ENCODE measurements around the gene KPNA1.

The KPNA1 gene

GRCh38 chr3:122430371-122430770 lies 84.4 kb downstream of the KPNA1 start:
- H3K36me3 ChIP-seq (ENCODE audit: control insufficient read depth in 5 of 5, insufficient read depth in 5 of 5, low read length in 5 of 5): peaks cover 41 to 54% (median 49%) of the 10 kb centered on the region in 5 donors

DNA sequence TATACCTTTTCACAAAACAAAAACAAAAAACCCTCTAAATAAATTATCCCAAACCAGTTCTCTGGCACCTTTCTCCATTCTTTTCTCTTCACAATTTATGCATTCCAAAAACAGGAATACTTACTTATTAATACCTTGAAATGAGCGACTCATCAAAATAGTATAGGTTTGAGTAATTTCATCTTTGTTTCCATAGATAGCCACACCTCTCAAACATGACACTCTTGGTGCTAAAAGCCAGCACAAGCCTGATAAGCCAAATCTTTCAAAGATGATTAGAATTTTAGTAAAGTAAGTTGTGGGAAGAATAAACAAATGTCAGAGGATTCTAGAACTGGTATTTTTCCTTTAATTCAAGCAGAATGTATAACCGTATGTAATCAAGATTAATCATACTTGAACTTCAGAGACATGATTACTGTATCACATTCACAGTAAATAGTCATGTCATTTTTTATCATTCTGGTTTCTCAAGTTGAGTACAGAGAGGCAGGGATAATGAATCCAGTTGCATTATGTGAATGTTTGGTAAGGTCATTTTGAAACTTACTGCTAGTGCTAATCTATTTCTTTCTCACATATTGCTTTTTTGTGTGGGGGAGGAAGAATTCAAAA lies 86.8 kb downstream of the KPNA1 start:
- H3K27me3 ChIP-seq (ENCODE audit: control insufficient read depth in 5 of 5, insufficient read depth in 4 of 5, low read length in 5 of 5): no peaks in the 10 kb centered on the region
- peaks cover 29 to 47% (median 45%) of the 10 kb centered on the region in 5 donors for H3K36me3 ChIP-seq (ENCODE audit: control insufficient read depth in 5 of 5, insufficient read depth in 5 of 5, low read length in 5 of 5)
- H3K4me3 ChIP-seq (ENCODE audit: low read depth in 1 of 5, low read length in 5 of 5): no peak overlapping the region
- no peak overlapping the region for H3K9ac ChIP-seq (ENCODE audit: low read length in 5 of 5)
- no peak overlapping the region for H3K27ac ChIP-seq (ENCODE audit: low read depth, low read length)
- H3K4me1 ChIP-seq (ENCODE audit: control insufficient read depth in 5 of 5, insufficient read depth in 5 of 5, low read length in 5 of 5): peaks cover 0 to 10% (median 0%) of the 10 kb centered on the region in 5 donors
- H3K9me3 ChIP-seq (ENCODE audit: control insufficient read depth in 5 of 5, low read length in 5 of 5): no peaks in the 10 kb centered on the region

More at GRCh38 chr3:122430371-122430770, 84.4 kb downstream of the KPNA1 start:
- no peaks in the 10 kb centered on the region for H3K27me3 ChIP-seq (ENCODE audit: control insufficient read depth in 5 of 5, insufficient read depth in 4 of 5, low read length in 5 of 5)
- H3K9ac ChIP-seq (ENCODE audit: low read length in 5 of 5): no peak overlapping the region
- peak overlapping the region; percentile 56 for H3K27ac ChIP-seq (ENCODE audit: low read depth, low read length)
- no peak overlapping the region for H3K4me3 ChIP-seq (ENCODE audit: low read depth in 1 of 5, low read length in 5 of 5)
- H3K9me3 ChIP-seq (ENCODE audit: control insufficient read depth in 5 of 5, low read length in 5 of 5): no peaks in the 10 kb centered on the region
- peaks cover 0 to 10% (median 0%) of the 10 kb centered on the region in 5 donors for H3K4me1 ChIP-seq (ENCODE audit: control insufficient read depth in 5 of 5, insufficient read depth in 5 of 5, low read length in 5 of 5)

GRCh38 chr3:122421836-122422235 lies 92.9 kb downstream of the KPNA1 start:
- H3K4me1 ChIP-seq (ENCODE audit: control insufficient read depth in 5 of 5, insufficient read depth in 5 of 5, low read length in 5 of 5): peaks cover 0 to 8% (median 7%) of the 10 kb centered on the region in 5 donors
- no peaks in the 10 kb centered on the region for H3K27me3 ChIP-seq (ENCODE audit: control insufficient read depth in 5 of 5, insufficient read depth in 4 of 5, low read length in 5 of 5)
- H3K4me3 ChIP-seq (ENCODE audit: low read depth in 1 of 5, low read length in 5 of 5): no peak overlapping the region
- H3K27ac ChIP-seq (ENCODE audit: low read depth, low read length): no peak overlapping the region
- peaks cover 20 to 29% (median 23%) of the 10 kb centered on the region in 5 donors for H3K36me3 ChIP-seq (ENCODE audit: control insufficient read depth in 5 of 5, insufficient read depth in 5 of 5, low read length in 5 of 5)
- H3K9ac ChIP-seq (ENCODE audit: low read length in 5 of 5): no peak overlapping the region
- H3K9me3 ChIP-seq (ENCODE audit: control insufficient read depth in 5 of 5, low read length in 5 of 5): no peaks in the 10 kb centered on the region

DNA sequence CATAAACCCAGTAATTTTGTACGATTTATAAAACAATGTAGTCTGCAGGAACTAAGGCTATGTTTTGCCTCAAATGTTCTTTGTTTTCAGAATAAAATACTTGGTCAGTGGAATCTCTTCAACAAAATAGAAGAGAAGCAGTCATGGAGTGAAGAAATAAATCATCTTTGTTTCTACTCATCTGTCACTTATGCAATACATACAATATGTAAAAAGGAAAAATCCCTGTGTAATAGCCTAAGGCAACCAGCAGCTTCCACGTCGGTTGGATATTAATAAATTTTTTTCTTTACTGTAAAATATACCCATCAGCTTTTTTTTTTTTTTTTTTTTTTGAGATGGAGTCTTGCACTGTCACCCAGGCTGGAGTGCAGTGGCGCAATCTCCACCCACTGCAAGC lies 93.6 kb downstream of the KPNA1 start:
- no peak overlapping the region for H3K4me3 ChIP-seq (ENCODE audit: low read depth in 1 of 5, low read length in 5 of 5)
- peaks cover 0 to 14% (median 11%) of the 10 kb centered on the region in 5 donors for H3K4me1 ChIP-seq (ENCODE audit: control insufficient read depth in 5 of 5, insufficient read depth in 5 of 5, low read length in 5 of 5)
- H3K27me3 ChIP-seq (ENCODE audit: control insufficient read depth in 5 of 5, insufficient read depth in 4 of 5, low read length in 5 of 5): no peaks in the 10 kb centered on the region
- H3K9me3 ChIP-seq (ENCODE audit: control insufficient read depth in 5 of 5, low read length in 5 of 5): no peaks in the 10 kb centered on the region
- no peak overlapping the region for H3K27ac ChIP-seq (ENCODE audit: low read depth, low read length)
- H3K36me3 ChIP-seq (ENCODE audit: control insufficient read depth in 5 of 5, insufficient read depth in 5 of 5, low read length in 5 of 5): peaks cover 12 to 22% (median 16%) of the 10 kb centered on the region in 5 donors
- H3K9ac ChIP-seq (ENCODE audit: low read length in 5 of 5): no peak overlapping the region

DNA sequence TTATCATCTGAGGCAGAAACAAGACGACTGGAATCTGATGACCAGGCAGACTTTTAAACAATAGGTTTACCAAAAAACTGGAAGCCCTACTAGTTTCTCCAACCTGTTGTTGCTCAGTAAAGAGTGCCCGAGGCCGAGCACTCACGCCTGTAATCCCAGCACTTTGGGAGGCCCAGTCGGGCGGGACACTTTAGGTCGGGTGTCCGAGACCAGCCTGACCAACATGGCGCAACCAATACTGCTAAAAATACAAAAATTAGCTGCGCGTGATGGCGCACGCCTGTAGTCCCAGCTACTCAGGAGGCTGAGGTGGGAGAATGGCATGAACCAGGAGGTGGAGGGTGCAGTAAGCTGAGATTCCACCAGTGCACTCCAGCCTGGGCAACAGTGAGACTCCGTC lies 97.8 kb downstream of the KPNA1 start:
- Histone ChIP-seq H3K9ac (ENCODE audit: low read length in 5 of 5) (peak overlapping the region; percentile 81 to 97 (median 93)), H3K27ac (ENCODE audit: low read depth, low read length) (peak overlapping the region; percentile 92), H3K4me1 (ENCODE audit: control insufficient read depth in 5 of 5, insufficient read depth in 5 of 5, low read length in 5 of 5) (peaks cover 0 to 33% (median 28%) of the 10 kb centered on the region in 5 donors), H3K36me3 (ENCODE audit: control insufficient read depth in 5 of 5, insufficient read depth in 5 of 5, low read length in 5 of 5) (peaks cover 1 to 5% (median 4%) of the 10 kb centered on the region in 5 donors), H3K9me3 (ENCODE audit: control insufficient read depth in 5 of 5, low read length in 5 of 5) (no peaks in the 10 kb centered on the region), H3K27me3 (ENCODE audit: control insufficient read depth in 5 of 5, insufficient read depth in 4 of 5, low read length in 5 of 5) (no peaks in the 10 kb centered on the region), H3K4me3 (ENCODE audit: low read depth in 1 of 5, low read length in 5 of 5) (peak overlapping the region; percentile 87 to 100 (median 95))

DNA sequence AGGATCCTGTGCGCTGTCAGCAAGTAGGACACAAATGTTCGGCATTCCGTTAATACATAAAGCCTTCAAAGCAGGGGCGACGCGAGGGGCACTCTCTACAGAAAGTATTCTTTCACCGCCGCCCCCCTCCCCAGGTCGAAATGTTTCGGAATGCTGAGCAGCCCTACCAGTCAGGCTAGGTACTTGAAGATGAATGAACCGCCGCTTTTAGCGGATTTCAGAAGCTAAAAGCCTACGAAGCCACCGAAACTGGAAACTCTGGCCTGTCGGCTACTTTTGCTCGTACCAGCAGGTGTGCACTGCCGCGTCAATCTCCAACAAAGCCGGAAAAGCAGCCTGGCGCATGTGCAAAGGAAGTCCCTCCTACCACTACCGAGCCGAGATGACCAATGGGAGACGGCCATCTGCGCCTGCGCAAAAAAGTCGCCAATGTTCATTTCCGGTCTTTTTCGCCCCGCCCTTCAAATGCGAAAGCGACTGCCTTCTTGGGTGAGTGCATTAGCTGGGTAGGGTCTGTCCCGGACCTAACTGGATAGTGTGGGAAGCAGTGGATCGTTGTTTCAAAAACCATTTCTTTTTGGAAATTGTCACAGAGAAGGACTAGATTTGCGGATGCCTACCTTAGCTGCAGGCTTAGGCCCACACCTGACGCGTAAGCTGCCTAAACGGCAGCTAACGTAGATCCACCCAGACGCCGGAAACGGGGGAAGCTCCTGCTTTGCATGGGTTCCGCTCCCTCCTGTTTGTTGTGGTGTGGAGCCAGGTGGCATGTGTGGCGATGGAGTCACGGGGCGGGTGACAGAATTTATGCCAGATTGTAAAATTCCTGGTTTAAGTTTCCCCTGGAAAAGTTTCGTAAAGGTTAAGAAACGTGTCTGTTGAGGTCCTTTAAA lies 98.7 kb downstream of the KPNA1 start, which contains the start of gene WDR5B:
Gene WDR5B (minus strand): TSS at position 301 of the 893 bp plus-strand sequence. CDS start 534 bp downstream, outside the sequence.
- Histone ChIP-seq H3K4me1 (ENCODE audit: control insufficient read depth in 5 of 5, insufficient read depth in 5 of 5, low read length in 5 of 5) (peaks cover 0 to 33% (median 28%) of the 10 kb centered on the region in 5 donors), H3K9ac (ENCODE audit: low read length in 5 of 5) (peak within 1 kb of the TSS; percentile 81 to 97 (median 93)), H3K27ac (ENCODE audit: low read depth, low read length) (peak within 1 kb of the TSS; percentile 92), H3K9me3 (ENCODE audit: control insufficient read depth in 5 of 5, low read length in 5 of 5) (no peaks in the 10 kb centered on the region), H3K36me3 (ENCODE audit: control insufficient read depth in 5 of 5, insufficient read depth in 5 of 5, low read length in 5 of 5) (peaks cover 0 to 5% (median 3%) of the 10 kb centered on the region in 5 donors), H3K27me3 (ENCODE audit: control insufficient read depth in 5 of 5, insufficient read depth in 4 of 5, low read length in 5 of 5) (no peaks in the 10 kb centered on the region), H3K4me3 (ENCODE audit: low read depth in 1 of 5, low read length in 5 of 5) (peak within 1 kb of the TSS; percentile 87 to 100 (median 95))

- Histone ChIP-seq H3K36me3 (ENCODE audit: control insufficient read depth in 5 of 5, insufficient read depth in 5 of 5, low read length in 5 of 5) (peaks cover 0 to 8% (median 7%) of the 10 kb centered on the region in 5 donors), H3K4me3 (ENCODE audit: low read depth in 1 of 5, low read length in 5 of 5) (peak overlapping the region; percentile 87 to 100 (median 95)), H3K27ac (ENCODE audit: low read depth, low read length) (peak overlapping the region; percentile 92), H3K4me1 (ENCODE audit: control insufficient read depth in 5 of 5, insufficient read depth in 5 of 5, low read length in 5 of 5) (peaks cover 0 to 33% (median 28%) of the 10 kb centered on the region in 5 donors), H3K27me3 (ENCODE audit: control insufficient read depth in 5 of 5, insufficient read depth in 4 of 5, low read length in 5 of 5) (no peaks in the 10 kb centered on the region), H3K9ac (ENCODE audit: low read length in 5 of 5) (peak overlapping the region; percentile 81 to 97 (median 93)), H3K9me3 (ENCODE audit: control insufficient read depth in 5 of 5, low read length in 5 of 5) (no peaks in the 10 kb centered on the region)
These were observed 99.5 kb downstream of the KPNA1 start for GRCh38 chr3:122415104-122415744.

DNA sequence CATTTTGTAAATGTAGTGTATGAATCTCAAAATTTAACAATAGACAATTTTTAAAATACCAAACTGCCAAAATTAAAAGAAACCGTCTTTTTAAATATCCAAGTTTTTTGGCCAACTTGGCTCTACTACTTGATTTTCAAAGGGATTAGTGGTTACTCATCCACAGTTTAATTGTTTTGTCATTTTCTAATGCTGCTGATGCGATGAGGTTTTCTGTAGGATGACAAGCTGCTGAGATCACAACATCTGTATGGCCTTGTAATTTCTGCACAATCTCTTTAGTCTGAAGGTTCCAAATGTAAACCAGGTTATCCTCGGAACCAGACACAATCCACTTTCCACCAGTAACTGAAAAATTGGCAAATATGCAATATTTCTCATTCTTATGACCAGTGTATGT lies 100.3 kb downstream of the KPNA1 start:
- H3K4me3 ChIP-seq (ENCODE audit: low read depth in 1 of 5, low read length in 5 of 5): no peak overlapping the region
- no peak overlapping the region for H3K27ac ChIP-seq (ENCODE audit: low read depth, low read length)
- H3K4me1 ChIP-seq (ENCODE audit: control insufficient read depth in 5 of 5, insufficient read depth in 5 of 5, low read length in 5 of 5): peaks cover 0 to 33% (median 28%) of the 10 kb centered on the region in 5 donors
- H3K9me3 ChIP-seq (ENCODE audit: control insufficient read depth in 5 of 5, low read length in 5 of 5): no peaks in the 10 kb centered on the region
- peaks cover 0 to 16% (median 13%) of the 10 kb centered on the region in 5 donors for H3K36me3 ChIP-seq (ENCODE audit: control insufficient read depth in 5 of 5, insufficient read depth in 5 of 5, low read length in 5 of 5)
- H3K9ac ChIP-seq (ENCODE audit: low read length in 5 of 5): peak overlapping the region in 1 of 5 donors; percentile 35
- H3K27me3 ChIP-seq (ENCODE audit: control insufficient read depth in 5 of 5, insufficient read depth in 4 of 5, low read length in 5 of 5): no peaks in the 10 kb centered on the region

DNA sequence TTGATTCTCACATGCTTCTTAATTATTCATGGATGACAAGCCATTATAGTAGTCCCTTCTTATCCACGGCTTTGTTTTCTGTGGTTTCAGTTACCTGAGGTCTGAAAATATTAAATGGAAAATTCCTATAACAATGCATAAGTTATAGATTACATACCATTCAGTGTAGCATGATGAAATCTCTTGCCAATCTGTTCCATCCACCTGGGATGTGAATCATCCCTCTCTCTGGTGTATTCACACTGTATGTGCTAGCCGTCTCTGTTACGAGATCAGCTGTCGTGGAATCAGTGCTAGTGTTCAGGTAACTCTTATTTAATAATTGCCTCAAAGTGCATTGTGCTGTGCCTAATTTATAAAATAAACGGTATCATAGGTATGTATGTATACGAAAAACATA lies 104.1 kb downstream of the KPNA1 start:
- Histone ChIP-seq H3K27me3 (ENCODE audit: control insufficient read depth in 5 of 5, insufficient read depth in 4 of 5, low read length in 5 of 5) (no peaks in the 10 kb centered on the region), H3K27ac (ENCODE audit: low read depth, low read length) (no peak overlapping the region), H3K9me3 (ENCODE audit: control insufficient read depth in 5 of 5, low read length in 5 of 5) (no peaks in the 10 kb centered on the region), H3K9ac (ENCODE audit: low read length in 5 of 5) (no peak overlapping the region), H3K4me3 (ENCODE audit: low read depth in 1 of 5, low read length in 5 of 5) (no peak overlapping the region), H3K36me3 (ENCODE audit: control insufficient read depth in 5 of 5, insufficient read depth in 5 of 5, low read length in 5 of 5) (peaks cover 7 to 39% (median 35%) of the 10 kb centered on the region in 5 donors), H3K4me1 (ENCODE audit: control insufficient read depth in 5 of 5, insufficient read depth in 5 of 5, low read length in 5 of 5) (peaks cover 0 to 20% (median 12%) of the 10 kb centered on the region in 5 donors)

Data from subcutaneous abdominal adipose tissue (tissue), 5 donors.